Pancreas (tissue), 10 donors: Measurements from ENCODE around the gene FADS1. TPM values are rescaled to one million over a fixed set of nuclear protein-coding genes. Genes with fewer than 3 reads are reported as not detected.

Experiments used
- ATAC-seq, 4 donors: fragments of 200-7000 bp; cut with Tn5 transposase; one replicate each; pipeline versions ENCODE4 v1.8.0 to v1.9.1; 2020; ENCODE audit warnings: mild to moderate bottlenecking in 4 of 4, moderate library complexity in 4 of 4
- DNase-seq, 6 donors: peaks; one replicate each; pipeline ENCODE4 v3.0.0-alpha.2; 2020
- FAIRE-seq: peaks from 2 replicates; lab custom pipeline; 2012; peaks lifted over from hg19 to GRCh38; lab: Jason Lieb, UNC
- H3K27ac ChIP-seq, 4 donors: fragments of 200-600 bp; sonication (generic); 1 replicate in 3 of 4; 2 replicates in 1 of 4; pipeline versions ENCODE4 v1.5.0 to v1.8.0; 2020
- H3K27me3 ChIP-seq, 4 donors: fragments of 200-600 bp; one replicate each; pipeline ENCODE4 v1.8.0; 2021
- H3K36me3 ChIP-seq, 3 donors: fragments of 200-600 bp; sonication (generic) in 1 of 3; one replicate each; pipeline versions ENCODE4 v1.5.0 to v1.8.0; 2020 to 2021
- H3K4me1 ChIP-seq, 3 donors: fragments of 200-600 bp; one replicate each; pipeline ENCODE4 v1.8.0; 2021
- H3K4me3 ChIP-seq, 4 donors: fragments of 200-600 bp; sonication (generic) in 2 of 4; one replicate each; pipeline versions ENCODE4 v1.5.0 to v1.8.0; 2020 to 2021
- H3K9me3 ChIP-seq, 4 donors: fragments of 200-600 bp; one replicate each; pipeline ENCODE4 v1.8.0; 2021
- WGBS, 2 donors: extraction: QIAGEN DNeasy Blood & Tissue Kit; methylation state at CpG; one replicate each; pipeline ENCODE4 v1.1.7; 2013; 5-methylcytosine and 5-hydroxymethylcytosine counted together
- intact Hi-C, 3 donors: fragments of 100-400 bp; cut with DNase I; formaldehyde crosslinking; loops; one replicate each; pipeline versions ENCODE4 v1.11.1 to v1.14.2; 2022
- polyA plus RNA-seq, 2 donors: library from polyadenylated mRNA; stranded (reverse); fragments of 200-250 nt; gene quantifications; one replicate each; pipeline ENCODE4 v1.2.3, GENCODE V29; 2013
- total RNA-seq, 6 donors: library from RNA; stranded (reverse); fragmentation: NEBNext Ultra II Directional in 4 of 6; extraction: Animal tissue kit (Norgen Biotek cat#: 25700) in 4 of 6; gene quantifications; one replicate each; pipeline versions ENCODE4 v1.2.1 to v1.2.4, GENCODE V29; 2021 to 2023
- TF ChIP-seq, protein P1 (sequence below), 4 donors: fragments of 200-600 bp; sonication (generic) in 3 of 4; IDR thresholded peaks; one replicate each; pipeline versions ENCODE4 v1.5.0 to v1.8.0; 2021; ENCODE audit warnings: antibody characterized with exemption in 4 of 4
- donor health status: healthy with polysubstance abuse.
- donor health status: DM: no; HTN: no; CAD: no; lungs with moderate emphysema.
- donor health status: DM: no; HTN: no; CAD: no.
- donor health status: control.
- donor health status: control.
- donor health status: Bipolar disorder and iron deficiency.
- donor health status: DM: yes; HTN: yes; CAD: no.
- donor health status: DM: no; HTN: no; CAD: no.
- donor health status: DM: no; HTN: no; CAD: no.
- donor health status: DM: yes; HTN: yes; CAD: no.

Gene FADS1
- total and polyA plus RNA-seq, 8 donors, result 2.3 to 15.1 (median 5.4) TPM

DNA sequence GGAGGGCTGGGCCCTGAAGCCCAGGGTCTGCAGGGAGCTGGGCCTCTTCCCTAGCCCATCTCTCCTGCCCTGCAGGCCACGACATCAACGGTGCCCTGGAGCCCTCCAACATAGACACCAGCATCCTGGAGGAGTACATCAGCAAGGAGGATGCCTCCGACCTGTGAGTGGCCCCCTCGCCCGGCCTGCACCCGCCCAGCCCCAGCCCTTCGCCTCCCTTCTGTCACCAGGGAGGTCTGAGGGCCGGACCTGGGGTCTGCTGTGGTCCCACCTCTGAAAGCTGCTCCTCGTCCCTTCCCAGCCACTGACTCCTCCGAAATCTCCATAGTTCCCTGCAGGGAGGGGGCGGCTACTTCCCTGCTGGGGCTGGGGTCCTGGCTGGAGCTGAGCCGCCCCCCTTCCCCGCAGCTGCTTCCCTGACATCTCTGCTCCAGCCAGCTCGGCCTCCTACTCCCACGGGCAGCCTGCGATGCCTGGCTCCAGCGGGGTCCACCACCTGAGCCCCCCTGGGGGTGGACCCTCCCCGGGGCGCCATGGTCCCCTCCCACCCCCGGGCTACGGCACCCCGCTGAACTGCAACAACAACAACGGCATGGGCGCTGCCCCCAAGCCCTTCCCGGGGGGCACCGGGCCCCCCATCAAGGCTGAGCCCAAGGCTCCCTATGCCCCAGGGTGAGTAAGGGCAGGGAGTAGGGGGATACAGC is 51.1 kb downstream of the FADS1 start:
- H3K4me1 ChIP-seq, result peaks cover 12 to 26% (median 20%) of the 10 kb centered on the region in 3 donors
- peak in 1 of 6 donors; percentile 54 for DNase-seq
- WGBS, 2 donors, result 89 to 91% methylated on average over 26 of the region's 26 CpGs
- intact Hi-C loops, result no loop called here
- FAIRE-seq, result no peak
- no peak for ATAC-seq
- no peaks in the 10 kb centered on the region for H3K9me3 ChIP-seq
- H3K4me3 ChIP-seq, result no peak overlapping the region
- no peak overlapping the region for H3K27ac ChIP-seq
- TF ChIP-seq, protein P1, sequence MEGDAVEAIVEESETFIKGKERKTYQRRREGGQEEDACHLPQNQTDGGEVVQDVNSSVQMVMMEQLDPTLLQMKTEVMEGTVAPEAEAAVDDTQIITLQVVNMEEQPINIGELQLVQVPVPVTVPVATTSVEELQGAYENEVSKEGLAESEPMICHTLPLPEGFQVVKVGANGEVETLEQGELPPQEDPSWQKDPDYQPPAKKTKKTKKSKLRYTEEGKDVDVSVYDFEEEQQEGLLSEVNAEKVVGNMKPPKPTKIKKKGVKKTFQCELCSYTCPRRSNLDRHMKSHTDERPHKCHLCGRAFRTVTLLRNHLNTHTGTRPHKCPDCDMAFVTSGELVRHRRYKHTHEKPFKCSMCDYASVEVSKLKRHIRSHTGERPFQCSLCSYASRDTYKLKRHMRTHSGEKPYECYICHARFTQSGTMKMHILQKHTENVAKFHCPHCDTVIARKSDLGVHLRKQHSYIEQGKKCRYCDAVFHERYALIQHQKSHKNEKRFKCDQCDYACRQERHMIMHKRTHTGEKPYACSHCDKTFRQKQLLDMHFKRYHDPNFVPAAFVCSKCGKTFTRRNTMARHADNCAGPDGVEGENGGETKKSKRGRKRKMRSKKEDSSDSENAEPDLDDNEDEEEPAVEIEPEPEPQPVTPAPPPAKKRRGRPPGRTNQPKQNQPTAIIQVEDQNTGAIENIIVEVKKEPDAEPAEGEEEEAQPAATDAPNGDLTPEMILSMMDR (IDR thresholded peaks at IDR 0.05), result no peak
- no peaks in the 10 kb centered on the region for H3K27me3 ChIP-seq
- no peaks in the 10 kb centered on the region for H3K36me3 ChIP-seq

DNA sequence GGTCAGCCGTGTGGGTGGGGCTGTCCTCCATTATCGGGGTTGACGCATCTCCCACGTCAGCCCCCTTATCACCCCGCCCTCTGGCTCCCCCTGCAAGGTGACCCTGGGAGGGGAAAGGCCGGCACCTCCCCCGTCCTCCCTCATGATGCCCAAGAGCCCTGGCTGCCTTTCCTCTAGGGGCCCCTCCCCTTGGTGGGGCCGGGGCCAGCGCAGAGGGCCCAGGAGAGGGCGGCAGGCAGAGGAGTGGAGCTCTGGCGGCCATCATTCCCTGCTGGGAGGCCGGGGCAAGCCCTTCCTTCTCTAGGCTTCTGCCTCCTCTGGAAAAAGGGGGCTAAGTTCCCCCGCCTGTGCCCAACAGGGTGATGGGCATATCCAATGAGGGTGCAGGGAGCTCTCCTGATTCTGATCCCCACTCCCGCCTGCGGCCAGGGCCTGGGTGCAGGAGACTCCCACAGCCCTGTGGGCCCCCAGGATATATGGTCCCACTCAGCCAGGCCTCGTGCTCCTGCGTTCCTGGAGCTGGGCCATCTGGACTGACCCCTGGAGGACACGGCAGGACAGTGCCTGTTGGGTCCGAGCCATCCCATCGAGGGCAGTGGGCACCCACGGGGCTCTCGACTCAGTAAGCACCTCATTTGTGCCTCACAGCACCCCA is 52.1 kb downstream of the FADS1 start:
- peak in 2 of 4 donors; percentile 4 to 22 for ATAC-seq
- no peaks in the 10 kb centered on the region for H3K27me3 ChIP-seq
- H3K36me3 ChIP-seq, result no peaks in the 10 kb centered on the region
- no peak for FAIRE-seq
- H3K9me3 ChIP-seq, result no peaks in the 10 kb centered on the region
- H3K4me1 ChIP-seq, result peaks cover 12 to 26% (median 19%) of the 10 kb centered on the region in 3 donors
- WGBS, 2 donors, result 51 to 58% methylated on average over 18 to 22 of the region's 22 CpGs
- TF ChIP-seq, protein P1 (IDR thresholded peaks at IDR 0.05), result no peak
- DNase-seq, result no peak
- H3K4me3 ChIP-seq, result no peak overlapping the region
- intact Hi-C loops, result no loop called here
- no peak overlapping the region for H3K27ac ChIP-seq

DNA sequence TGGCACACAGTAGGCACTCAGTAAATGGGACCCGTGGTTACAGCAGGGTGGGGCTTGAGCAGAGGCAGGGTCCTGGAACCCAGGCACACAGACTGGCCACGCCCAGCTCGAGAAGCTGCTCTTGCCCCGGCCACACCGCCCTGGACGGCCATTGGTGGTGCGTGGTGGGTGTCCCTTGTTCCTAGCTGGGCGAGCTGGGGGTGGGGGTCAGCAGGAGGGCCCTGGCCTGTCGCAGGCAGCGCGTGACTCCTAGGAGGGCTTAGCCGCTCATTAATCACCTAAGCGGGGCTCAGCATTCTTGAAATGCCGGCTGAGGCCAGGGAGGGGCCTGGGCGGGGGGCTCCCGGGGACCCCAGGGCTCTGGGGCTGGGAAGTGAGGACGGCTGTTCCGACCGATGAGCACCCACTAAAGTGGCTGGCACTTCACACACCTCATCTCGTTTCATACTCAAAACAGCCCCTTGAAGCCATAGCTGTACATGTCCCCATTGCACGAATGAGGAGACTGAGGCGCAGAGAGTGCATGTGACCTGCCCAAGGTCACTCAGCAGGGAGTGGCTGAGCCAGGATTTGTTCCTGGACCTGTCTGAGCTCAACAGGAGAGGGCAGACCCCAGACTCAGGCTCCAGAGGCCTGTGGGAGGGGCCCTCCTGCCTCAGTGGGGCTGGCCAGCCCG is 52.7 kb downstream of the FADS1 start:
- FAIRE-seq, result no peak
- TF ChIP-seq, protein P1 (IDR thresholded peaks at IDR 0.05), result no peak
- no peaks in the 10 kb centered on the region for H3K9me3 ChIP-seq
- peaks cover 9 to 19% (median 12%) of the 10 kb centered on the region in 3 donors for H3K4me1 ChIP-seq
- intact Hi-C loops, result no loop called here
- H3K36me3 ChIP-seq, result no peaks in the 10 kb centered on the region
- no peak overlapping the region for H3K4me3 ChIP-seq
- H3K27me3 ChIP-seq, result no peaks in the 10 kb centered on the region
- no peak overlapping the region for H3K27ac ChIP-seq
- 78 to 80% methylated on average over 23 of the region's 23 CpGs for WGBS, 2 donors
- no peak for DNase-seq
- ATAC-seq, result no peak

DNA sequence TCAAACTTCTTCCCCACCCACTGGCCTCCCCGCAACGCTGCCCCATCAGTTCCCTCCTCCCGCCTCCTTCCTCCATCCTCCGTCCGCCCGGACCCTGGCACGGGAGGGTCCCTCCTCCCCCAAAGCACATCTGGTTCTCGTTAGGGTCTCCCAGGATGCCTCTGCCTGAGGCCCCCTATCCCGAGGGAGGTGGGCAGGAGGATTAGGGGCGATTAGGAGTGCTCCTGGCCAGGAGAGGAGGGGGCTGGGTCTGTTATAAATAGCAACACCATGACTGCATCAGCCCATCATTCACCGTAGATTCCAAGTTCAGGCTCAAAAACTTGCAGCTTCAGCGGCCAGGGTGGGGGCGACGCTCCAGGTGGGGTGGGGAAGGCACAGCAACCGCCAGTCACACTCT is 54.0 kb downstream of the FADS1 start:
- Histone ChIP-seq H3K4me3 (no peak overlapping the region), H3K36me3 (no peaks in the 10 kb centered on the region), H3K27ac (no peak overlapping the region), H3K4me1 (peaks cover 6 to 11% (median 6%) of the 10 kb centered on the region in 3 donors), H3K9me3 (no peaks in the 10 kb centered on the region), H3K27me3 (no peaks in the 10 kb centered on the region)
- TF ChIP-seq, protein P1 (IDR thresholded peaks at IDR 0.05), result no peak
- no peak for ATAC-seq
- intact Hi-C loops, result no loop called here
- no peak for DNase-seq
- FAIRE-seq, result no peak
- 73 to 86% methylated on average over 15 of the region's 15 CpGs for WGBS, 2 donors
